Naive thymus-derived CD4-positive, alpha-beta T cell (primary cell): ENCODE data around the gene CDCP1. TPM values are rescaled to one million over a fixed set of nuclear protein-coding genes. Genes with fewer than 3 reads are reported as not detected.
"Not testable (repeated sequence)": the region's sequence is repeated elsewhere in the genome, so short reads cannot be mapped to it uniquely, and the experiment has no call there.

ENCODE experiments used
- ATAC-seq: fragments of 150-1000 bp; cut with Tn5 transposase; 2 replicates; pipeline ENCODE4 v1.10.0; 2021; ENCODE audit warnings: mild to moderate bottlenecking, moderate library complexity
- CTCF ChIA-PET: fragments of 350-600 bp; sonication (Branson Sonifier 250); formaldehyde crosslinking; loops from one replicate; lab custom pipeline; 2021; ENCODE audit warnings: antibody characterized with exemption; lab: Charles Lee
- POLR2A ChIA-PET: fragments of 350-600 bp; sonication (Branson Sonifier 250); formaldehyde crosslinking; loops from one replicate; lab custom pipeline; 2021; ENCODE audit warnings: antibody characterized with exemption, inconsistent platforms; lab: Charles Lee
- DNase-seq, 9 donors: peaks; one replicate each; pipeline versions ENCODE4 v3.0.0 to v3.0.0-alpha.2; 2020 to 2022; ENCODE audit warnings: mixed read lengths in 1 of 9
- H3K27ac ChIP-seq: one replicate; pipeline ENCODE4 v1.7.0; 2013; ENCODE audit warnings: mild to moderate bottlenecking, low read depth, low read length, moderate library complexity
- H3K27me3 ChIP-seq, 2 donors: one replicate each; pipeline ENCODE4 v1.7.0; 2013; ENCODE audit warnings: low read length in 2 of 2, mild to moderate bottlenecking in 2 of 2, moderate library complexity in 2 of 2; ENCODE audit not compliant: control insufficient read depth in 2 of 2, insufficient read depth in 2 of 2
- H3K36me3 ChIP-seq, 3 experiments: 1 replicate in 2 of 3; 2 replicates in 1 of 3; pipeline ENCODE4 v1.7.0; 2013; ENCODE audit warnings: low read length in 3 of 3, mild to moderate bottlenecking in 3 of 3, moderate library complexity in 1 of 3; ENCODE audit not compliant: insufficient read depth in 3 of 3, control insufficient read depth in 2 of 3
- H3K4me1 ChIP-seq, 2 donors: one replicate each; pipeline ENCODE4 v1.7.0; 2013; ENCODE audit warnings: low read length in 2 of 2, mild to moderate bottlenecking in 2 of 2, moderate library complexity in 1 of 2; ENCODE audit not compliant: control insufficient read depth in 2 of 2, insufficient read depth in 2 of 2
- H3K4me3 ChIP-seq: 2 replicates; pipeline ENCODE4 v1.7.0; 2013; ENCODE audit warnings: mild to moderate bottlenecking, low read length
- H3K9me3 ChIP-seq, 3 experiments: 1 replicate in 2 of 3; 2 replicates in 1 of 3; pipeline ENCODE4 v1.7.0; 2013; ENCODE audit warnings: low read length in 3 of 3; ENCODE audit not compliant: control insufficient read depth in 2 of 3
- H3K27ac Mint-ChIP-seq, 9 donors: one replicate each; pipeline ENCODE4 v1.8.0; 2020 to 2022; ENCODE audit warnings: mixed read lengths in 9 of 9, mild to moderate bottlenecking in 8 of 9, moderate library complexity in 5 of 9, inconsistent platforms in 2 of 9
- H3K27me3 Mint-ChIP-seq, 5 donors: one replicate each; pipeline ENCODE4 v1.8.0; 2021 to 2022; ENCODE audit warnings: mixed read lengths in 5 of 5, mild to moderate bottlenecking in 1 of 5
- H3K36me3 Mint-ChIP-seq, 5 donors: one replicate each; pipeline ENCODE4 v1.8.0; 2020 to 2022; ENCODE audit warnings: mixed read lengths in 5 of 5, mild to moderate bottlenecking in 3 of 5, inconsistent platforms in 1 of 5
- H3K4me1 Mint-ChIP-seq, 7 donors: one replicate each; pipeline ENCODE4 v1.8.0; 2020 to 2022; ENCODE audit warnings: mixed read lengths in 7 of 7, mild to moderate bottlenecking in 3 of 7, inconsistent platforms in 1 of 7
- H3K4me3 Mint-ChIP-seq, 10 donors: one replicate each; pipeline ENCODE4 v1.8.0; 2020 to 2022; ENCODE audit warnings: mild to moderate bottlenecking in 10 of 10, mixed read lengths in 10 of 10, moderate library complexity in 6 of 10, inconsistent platforms in 2 of 10
- H3K9me3 Mint-ChIP-seq, 11 donors: one replicate each; pipeline ENCODE4 v1.8.0; 2020 to 2022; ENCODE audit warnings: mixed read lengths in 11 of 11, mild to moderate bottlenecking in 4 of 11, inconsistent platforms in 1 of 11, moderate library complexity in 1 of 11
- intact Hi-C, 2 donors: fragments of 100-400 bp; cut with micrococcal nuclease; formaldehyde crosslinking; loops; one replicate each; pipeline ENCODE4 v1.15.1; 2023
- polyA plus RNA-seq, 2 donors: library from polyadenylated mRNA; unstranded; fragments of 300-500 nt; fragmentation: Illumina TruSeq; gene quantifications; one replicate each; pipeline ENCODE4 v1.2.3, GENCODE V29; 2021
- total RNA-seq, 6 experiments: library from RNA in 5 of 6; stranded (reverse) in 5 of 6; gene quantifications; 1 replicate in 5 of 6; 2 replicates in 1 of 6; pipeline ENCODE4 v1.2.3 and lab custom pipeline; 2021 to 2026

Gene CDCP1
- total and polyA plus RNA-seq, 7 experiments from 2014 or later: 0.05 to 7.2 (median 0.81) TPM

- H3K36me3 Mint-ChIP-seq: peaks cover 0 to 9% (median 0%) of the 10 kb centered on the region in 5 donors
- ChIA-PET POLR2A (no interaction called here), CTCF (no interaction called here)
- H3K4me1 Mint-ChIP-seq: peaks cover 0 to 13% (median 4%) of the 10 kb centered on the region in 7 donors
- H3K9me3 Mint-ChIP-seq: peaks cover 0 to 11% (median 2%) of the 10 kb centered on the region in 11 donors
- no peak overlapping the region for H3K27ac Mint-ChIP-seq
- DNase-seq (no peak), ATAC-seq (no peak)
- H3K36me3 ChIP-seq: no peaks in the 10 kb centered on the region
- no peaks in the 10 kb centered on the region for H3K4me1 ChIP-seq
- no peak overlapping the region for H3K27ac ChIP-seq
- no peaks in the 10 kb centered on the region for H3K27me3 ChIP-seq
- no peak overlapping the region for H3K4me3 Mint-ChIP-seq
- H3K27me3 Mint-ChIP-seq: peaks cover 0 to 19% (median 0%) of the 10 kb centered on the region in 5 donors
- H3K9me3 ChIP-seq: no peaks in the 10 kb centered on the region
- no peak overlapping the region for H3K4me3 ChIP-seq
- intact Hi-C loops: no loop called here
These were observed 64.6 kb downstream of the CDCP1 start for GRCh38 chr3:45081506-45082141.

GRCh38 chr3:45080824-45081223 is 65.4 kb downstream of the CDCP1 start:
- ChIA-PET CTCF (no interaction called here), POLR2A (no interaction called here)
- no peaks in the 10 kb centered on the region for H3K9me3 ChIP-seq
- peak overlapping the region in 2 of 9 donors; percentile 63 to 66 for H3K27ac Mint-ChIP-seq
- no peak overlapping the region for H3K27ac ChIP-seq
- H3K9me3 Mint-ChIP-seq: peaks cover 0 to 11% (median 2%) of the 10 kb centered on the region in 11 donors
- H3K4me3 Mint-ChIP-seq: no peak overlapping the region
- H3K27me3 ChIP-seq: no peaks in the 10 kb centered on the region
- H3K27me3 Mint-ChIP-seq: peaks cover 0 to 23% (median 0%) of the 10 kb centered on the region in 5 donors
- H3K4me1 ChIP-seq: no peaks in the 10 kb centered on the region
- intact Hi-C loops: no loop called here
- DNase-seq (no peak), ATAC-seq (no peak)
- peaks cover 0 to 13% (median 4%) of the 10 kb centered on the region in 7 donors for H3K4me1 Mint-ChIP-seq
- no peaks in the 10 kb centered on the region for H3K36me3 ChIP-seq
- peaks cover 0 to 9% (median 0%) of the 10 kb centered on the region in 5 donors for H3K36me3 Mint-ChIP-seq
- no peak overlapping the region for H3K4me3 ChIP-seq

- H3K27ac ChIP-seq: no peak overlapping the region
- CTCF ChIA-PET: interaction anchor here (0.7 to 1.4 kb wide), 2 partner anchors 96 to 131 kb away, joined by 3 to 14 read pairs; no protein-coding TSS in a partner anchor
- H3K27me3 Mint-ChIP-seq: peaks cover 0 to 24% (median 0%) of the 10 kb centered on the region in 5 donors
- H3K36me3 Mint-ChIP-seq: peaks cover 0 to 7% (median 0%) of the 10 kb centered on the region in 5 donors
- H3K4me1 Mint-ChIP-seq: peaks cover 0 to 13% (median 4%) of the 10 kb centered on the region in 7 donors
- no peak for ATAC-seq
- peaks cover 0 to 11% (median 2%) of the 10 kb centered on the region in 11 donors for H3K9me3 Mint-ChIP-seq
- no peaks in the 10 kb centered on the region for H3K36me3 ChIP-seq
- POLR2A ChIA-PET: no interaction called here
- H3K4me1 ChIP-seq: no peaks in the 10 kb centered on the region
- H3K27ac Mint-ChIP-seq: peak overlapping the region in 1 of 9 donors; percentile 65
- intact Hi-C loops: loop anchor here (1.0 to 10.0 kb wide), 3 partner anchors 38 to 131 kb away; no protein-coding TSS in a partner anchor
- no peaks in the 10 kb centered on the region for H3K27me3 ChIP-seq
- no peak overlapping the region for H3K4me3 Mint-ChIP-seq
- H3K9me3 ChIP-seq: no peaks in the 10 kb centered on the region
- H3K4me3 ChIP-seq: no peak overlapping the region
- no peak for DNase-seq
These were observed 66.5 kb downstream of the CDCP1 start for GRCh38 chr3:45079715-45080114.

- POLR2A ChIA-PET: no interaction called here
- H3K27me3 ChIP-seq: no peaks in the 10 kb centered on the region
- peaks cover 0 to 26% (median 0%) of the 10 kb centered on the region in 5 donors for H3K27me3 Mint-ChIP-seq
- no peaks in the 10 kb centered on the region for H3K9me3 ChIP-seq
- no peaks in the 10 kb centered on the region for H3K4me1 ChIP-seq
- H3K36me3 Mint-ChIP-seq: peaks cover 0 to 7% (median 4%) of the 10 kb centered on the region in 5 donors
- DNase-seq: peak in 5 of 9 donors; percentile 8 to 51 (median 33)
- H3K27ac Mint-ChIP-seq: peak overlapping the region in 4 of 9 donors; percentile 48 to 82 (median 63)
- intact Hi-C loops: loop anchor here (1.0 to 10.0 kb wide), 3 partner anchors 38 to 131 kb away; no protein-coding TSS in a partner anchor
- H3K36me3 ChIP-seq: no peaks in the 10 kb centered on the region
- peaks cover 0 to 11% (median 2%) of the 10 kb centered on the region in 11 donors for H3K9me3 Mint-ChIP-seq
- no peak overlapping the region for H3K27ac ChIP-seq
- no peak overlapping the region for H3K4me3 ChIP-seq
- peak; percentile 32 for ATAC-seq
- H3K4me1 Mint-ChIP-seq: peaks cover 3 to 13% (median 4%) of the 10 kb centered on the region in 7 donors
- CTCF ChIA-PET: interaction anchor here (0.6 to 1.4 kb wide), 3 partner anchors 18 to 132 kb away, joined by 3 to 14 read pairs (median 6); no protein-coding TSS in a partner anchor
- H3K4me3 Mint-ChIP-seq: no peak overlapping the region
These were observed 67.2 kb downstream of the CDCP1 start for GRCh38 chr3:45078910-45079522.

GRCh38 chr3:45078256-45078655 is 67.9 kb downstream of the CDCP1 start:
- peaks cover 0 to 11% (median 2%) of the 10 kb centered on the region in 11 donors for H3K9me3 Mint-ChIP-seq
- H3K27me3 Mint-ChIP-seq: peaks cover 0 to 24% (median 0%) of the 10 kb centered on the region in 5 donors
- H3K9me3 ChIP-seq, H3K4me3 Mint-ChIP-seq, POLR2A ChIA-PET, H3K27ac Mint-ChIP-seq, H3K4me3 ChIP-seq, ATAC-seq, DNase-seq, H3K27ac ChIP-seq, H3K36me3 ChIP-seq, CTCF ChIA-PET, H3K4me1 ChIP-seq, H3K36me3 Mint-ChIP-seq, H3K27me3 ChIP-seq: not testable (repeated sequence)
- peaks cover 3 to 13% (median 6%) of the 10 kb centered on the region in 7 donors for H3K4me1 Mint-ChIP-seq
- intact Hi-C loops: loop anchor here in 1 of 2 donors (5.0 to 10.0 kb wide), 2 partner anchors 39 to 87 kb away; no protein-coding TSS in a partner anchor

GRCh38 chr3:45075821-45076625 is 70.2 kb downstream of the CDCP1 start:
- Mint-ChIP-seq H3K36me3 (peaks cover 0 to 6% (median 5%) of the 10 kb centered on the region in 5 donors), H3K4me3 (no peak overlapping the region), H3K9me3 (peaks cover 0 to 11% (median 2%) of the 10 kb centered on the region in 11 donors), H3K4me1 (peaks cover 3 to 13% (median 6%) of the 10 kb centered on the region in 7 donors), H3K27ac (no peak overlapping the region), H3K27me3 (peaks cover 0 to 28% (median 0%) of the 10 kb centered on the region in 5 donors)
- CTCF ChIA-PET: no interaction called here
- Histone ChIP-seq H3K9me3 (no peaks in the 10 kb centered on the region), H3K36me3 (no peaks in the 10 kb centered on the region), H3K27me3 (no peaks in the 10 kb centered on the region), H3K27ac (no peak overlapping the region), H3K4me1 (no peaks in the 10 kb centered on the region), H3K4me3 (no peak overlapping the region)
- no peak for ATAC-seq
- intact Hi-C loops: loop anchor here in 1 of 2 donors (5.0 to 10.0 kb wide), 2 partner anchors 41 to 89 kb away; no protein-coding TSS in a partner anchor
- DNase-seq: no peak
- POLR2A ChIA-PET: no interaction called here
